CD4-positive, alpha-beta T cell treated with Interleukin-4 for 4 hours (primary cell): Measurements from ENCODE around the gene DNPH1.

Source experiments
- DNase-seq: peaks from one replicate; pipeline ENCODE4 v3.0.0-alpha.2; 2020

Gene DNPH1

DNA sequence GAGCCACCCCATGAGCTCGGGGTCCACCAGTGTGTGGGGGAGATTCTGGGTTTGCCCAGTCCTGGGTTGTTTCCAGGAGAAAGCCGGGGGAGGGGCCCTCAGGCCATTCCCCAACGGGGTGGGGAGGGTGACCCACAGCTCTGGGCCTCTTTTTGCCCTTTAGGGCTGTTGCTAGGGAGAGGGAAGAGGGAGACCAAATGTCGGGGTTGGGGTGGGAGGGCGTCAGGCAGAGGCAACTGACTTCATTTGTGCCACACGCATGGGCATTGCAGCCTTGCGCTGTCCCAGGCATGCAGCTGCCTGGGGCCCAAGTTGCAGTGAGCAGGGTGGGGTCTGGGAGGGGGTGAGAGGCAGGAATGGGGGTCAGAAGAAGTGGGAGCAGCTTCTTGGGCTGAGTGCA, 49.2 kb downstream of the DNPH1 start:
- no peak for DNase-seq

DNA sequence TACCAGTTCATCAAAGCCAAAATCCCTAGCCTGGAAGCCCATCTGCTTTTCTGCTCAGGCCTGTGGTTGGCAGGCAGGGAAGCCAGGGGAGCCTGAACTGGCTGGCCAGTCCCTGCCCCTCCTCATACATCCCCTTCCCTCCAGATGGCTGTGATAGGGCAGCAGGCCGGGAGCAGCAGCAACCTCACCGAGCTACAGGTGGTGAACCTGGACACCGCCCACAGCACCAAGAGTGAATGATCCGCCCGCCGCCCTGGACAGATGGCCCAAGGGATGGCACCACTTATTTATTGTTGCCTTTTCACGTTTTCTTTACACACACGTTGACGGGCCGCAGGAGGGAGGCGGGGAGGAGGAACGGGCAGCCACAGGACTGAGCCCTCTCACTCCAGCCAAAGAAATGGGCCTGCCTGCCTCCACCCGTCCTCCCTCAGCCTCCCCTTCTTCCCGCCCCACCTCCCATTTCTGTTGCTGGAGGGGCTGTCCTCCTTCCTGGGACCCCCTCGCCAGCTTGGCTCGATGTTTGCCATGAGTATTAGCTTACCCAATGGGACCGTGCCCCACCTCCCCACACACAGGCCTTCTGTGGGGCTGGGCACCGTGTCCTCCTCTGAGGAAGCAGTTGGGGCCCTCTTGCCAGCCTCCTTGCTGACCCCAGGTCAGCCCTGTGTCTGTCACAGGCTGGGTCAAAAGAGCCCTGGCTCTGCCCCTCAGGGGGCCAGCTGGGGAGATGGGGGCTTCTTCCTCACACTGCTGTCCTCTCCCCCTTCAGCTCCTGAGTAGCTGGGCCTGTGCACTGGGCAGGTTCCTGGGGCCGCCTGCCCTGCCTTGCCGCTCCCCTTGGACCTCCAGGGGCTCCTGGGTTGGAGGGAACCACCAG, 50.1 kb downstream of the DNPH1 start:
- DNase-seq = no peak

DNA sequence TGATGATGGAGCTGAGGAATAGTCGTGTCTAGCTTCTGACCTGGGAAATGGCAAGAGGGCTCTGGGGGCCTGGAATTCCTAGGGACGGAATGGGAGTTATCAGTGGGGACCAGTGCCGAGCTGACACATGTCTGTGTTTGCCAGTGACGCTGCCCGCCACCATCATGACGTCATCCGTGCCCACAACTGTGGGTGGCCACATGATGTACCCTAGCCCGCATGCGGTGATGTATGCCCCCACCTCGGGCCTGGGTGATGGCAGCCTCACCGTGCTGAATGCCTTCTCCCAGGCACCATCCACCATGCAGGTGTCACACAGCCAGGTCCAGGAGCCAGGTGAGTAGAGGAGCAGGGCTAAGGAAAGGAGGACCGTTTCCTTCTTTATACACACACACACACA, 51.1 kb downstream of the DNPH1 start:
- DNase-seq = no peak

DNA sequence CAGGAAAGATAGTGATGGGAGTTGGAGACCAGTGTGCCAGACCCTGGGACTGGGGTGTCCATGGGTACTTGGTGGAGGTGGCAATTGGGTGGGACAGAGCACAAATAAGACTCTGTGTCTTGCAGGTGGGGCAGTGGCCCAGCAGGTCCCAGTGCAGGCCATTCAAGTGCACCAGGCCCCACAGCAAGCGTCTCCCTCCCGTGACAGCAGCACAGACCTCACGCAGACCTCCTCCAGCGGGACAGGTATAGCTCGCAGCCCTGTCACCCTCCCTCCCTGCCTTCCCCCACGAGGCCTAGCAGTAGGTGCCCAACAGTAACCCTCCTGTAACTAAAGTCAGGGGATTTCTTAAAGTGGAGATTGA, 52.9 kb downstream of the DNPH1 start:
- DNase-seq = no peak

GRCh38 chr6:43175676-43176422, 53.4 kb downstream of the DNPH1 start:
- DNase-seq = no peak
